ENCODE measurements around the gene FA2H.

DNA sequence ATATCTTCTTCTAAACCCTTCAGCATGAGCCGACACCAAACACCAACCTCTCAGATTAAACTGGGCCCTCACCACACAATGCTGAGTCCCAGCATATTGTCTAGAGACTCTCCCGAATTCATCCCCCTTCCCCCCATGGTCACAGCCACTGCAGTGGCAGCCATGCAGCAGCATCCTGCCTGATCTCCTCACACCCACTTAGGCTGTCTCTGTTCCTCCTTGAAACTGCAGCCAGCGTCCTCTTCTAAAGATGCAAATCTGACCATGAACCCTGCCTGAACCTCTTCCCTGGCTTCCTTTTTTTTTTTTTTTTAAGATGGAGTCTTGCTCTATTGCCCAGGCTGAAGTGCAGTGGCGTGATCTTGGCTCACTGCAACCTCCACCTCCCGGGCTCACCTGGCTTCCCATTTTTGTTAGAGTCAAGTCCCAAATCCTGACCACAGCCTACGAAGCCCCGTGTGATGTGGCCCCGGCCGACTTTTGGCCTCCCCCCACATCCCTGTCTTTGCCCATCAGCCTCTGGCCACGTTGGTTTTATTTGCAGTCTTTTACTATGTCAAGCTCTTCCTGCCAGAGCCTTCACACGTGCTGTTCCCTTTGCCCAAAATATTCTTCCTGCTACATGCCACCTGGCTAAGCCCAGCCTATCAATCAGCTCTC lies 2.8 kb downstream of the FA2H start:
- no peak for TF ChIP-seq POLR2A (IDR thresholded peaks at IDR 0.05)
- TF ChIP-seq, protein P1, sequence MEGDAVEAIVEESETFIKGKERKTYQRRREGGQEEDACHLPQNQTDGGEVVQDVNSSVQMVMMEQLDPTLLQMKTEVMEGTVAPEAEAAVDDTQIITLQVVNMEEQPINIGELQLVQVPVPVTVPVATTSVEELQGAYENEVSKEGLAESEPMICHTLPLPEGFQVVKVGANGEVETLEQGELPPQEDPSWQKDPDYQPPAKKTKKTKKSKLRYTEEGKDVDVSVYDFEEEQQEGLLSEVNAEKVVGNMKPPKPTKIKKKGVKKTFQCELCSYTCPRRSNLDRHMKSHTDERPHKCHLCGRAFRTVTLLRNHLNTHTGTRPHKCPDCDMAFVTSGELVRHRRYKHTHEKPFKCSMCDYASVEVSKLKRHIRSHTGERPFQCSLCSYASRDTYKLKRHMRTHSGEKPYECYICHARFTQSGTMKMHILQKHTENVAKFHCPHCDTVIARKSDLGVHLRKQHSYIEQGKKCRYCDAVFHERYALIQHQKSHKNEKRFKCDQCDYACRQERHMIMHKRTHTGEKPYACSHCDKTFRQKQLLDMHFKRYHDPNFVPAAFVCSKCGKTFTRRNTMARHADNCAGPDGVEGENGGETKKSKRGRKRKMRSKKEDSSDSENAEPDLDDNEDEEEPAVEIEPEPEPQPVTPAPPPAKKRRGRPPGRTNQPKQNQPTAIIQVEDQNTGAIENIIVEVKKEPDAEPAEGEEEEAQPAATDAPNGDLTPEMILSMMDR (IDR thresholded peaks at IDR 0.05): no peak
